Measurements from ENCODE around the gene CALML3. TPM values are rescaled to one million over a fixed set of nuclear protein-coding genes. Genes with fewer than 3 reads are reported as not detected.
A peak's percentile ranks its signal among the peaks of the same experiment; 100 is the strongest.

CALML3 gene
- total and polyA plus RNA-seq, 10 donors: 0.10 TPM; not detected in 9

GRCh38 chr10:5517546-5517945 lies 7.2 kb upstream of the CALML3 start:
- H3K4me3 ChIP-seq: no peak overlapping the region
- no peaks in the 10 kb centered on the region for H3K36me3 ChIP-seq
- no peaks in the 10 kb centered on the region for H3K4me1 ChIP-seq
- no peak overlapping the region for H3K27ac ChIP-seq
- WGBS, 5 donors: 76 to 92% (median 87%) methylated on average over 5 of the region's 5 CpGs
- intact Hi-C loops (cut with DNase I; ENCODE audit: low total_unique reads): no loop called here
- H3K9me3 ChIP-seq: peaks cover 0 to 3% (median 0%) of the 10 kb centered on the region in 8 donors
- no peak for DNase-seq
- TF ChIP-seq POLR2A (IDR thresholded peaks at IDR 0.05) (no peak), POLR2AphosphoS5 (IDR thresholded peaks at IDR 0.05) (no peak), CTCF (IDR thresholded peaks at IDR 0.05 in 8 of 11, conservative IDR thresholded peaks at IDR 0.05 in 3 of 11) (no peak)
- H3K27me3 ChIP-seq (replicated peaks in 1 of 7): peaks cover 0 to 4% (median 0%) of the 10 kb centered on the region in 7 donors

GRCh38 chr10:5518143-5518542 lies 6.6 kb upstream of the CALML3 start:
- no peak overlapping the region for H3K4me3 ChIP-seq
- H3K27me3 ChIP-seq (replicated peaks in 1 of 7): no peaks in the 10 kb centered on the region
- intact Hi-C loops (cut with DNase I; ENCODE audit: low total_unique reads): no loop called here
- H3K9me3 ChIP-seq: peaks cover 0 to 3% (median 0%) of the 10 kb centered on the region in 8 donors
- H3K4me1 ChIP-seq: no peaks in the 10 kb centered on the region
- no peak overlapping the region for H3K27ac ChIP-seq
- TF ChIP-seq POLR2A (IDR thresholded peaks at IDR 0.05): no peak
- TF ChIP-seq CTCF (IDR thresholded peaks at IDR 0.05 in 8 of 11, conservative IDR thresholded peaks at IDR 0.05 in 3 of 11): no peak
- TF ChIP-seq POLR2AphosphoS5 (IDR thresholded peaks at IDR 0.05): no peak
- WGBS, 5 donors: 84 to 96% (median 86%) methylated on average over 5 of the region's 5 CpGs
- H3K36me3 ChIP-seq: no peaks in the 10 kb centered on the region
- no peak for DNase-seq

- H3K36me3 ChIP-seq: no peaks in the 10 kb centered on the region
- intact Hi-C loops (cut with DNase I; ENCODE audit: low total_unique reads): no loop called here
- no peak overlapping the region for H3K4me3 ChIP-seq
- no peak for DNase-seq
- H3K4me1 ChIP-seq: no peaks in the 10 kb centered on the region
- peaks cover 0 to 3% (median 0%) of the 10 kb centered on the region in 8 donors for H3K9me3 ChIP-seq
- no peak overlapping the region for H3K27ac ChIP-seq
- WGBS, 5 donors: 81 to 93% (median 87%) methylated on average over 3 of the region's 3 CpGs
- no peaks in the 10 kb centered on the region for H3K27me3 ChIP-seq (replicated peaks in 1 of 7)
- TF ChIP-seq POLR2AphosphoS5 (IDR thresholded peaks at IDR 0.05) (no peak), POLR2A (IDR thresholded peaks at IDR 0.05) (no peak), CTCF (IDR thresholded peaks at IDR 0.05 in 8 of 11, conservative IDR thresholded peaks at IDR 0.05 in 3 of 11) (no peak)
Measured at GRCh38 chr10:5519054-5519453, 5.7 kb upstream of the CALML3 start.

GRCh38 chr10:5522913-5523560 lies 1.7 kb upstream of the CALML3 start:
- Histone ChIP-seq H3K4me1 (no peaks in the 10 kb centered on the region), H3K36me3 (no peaks in the 10 kb centered on the region), H3K4me3 (no peak overlapping the region), H3K9me3 (peaks cover 0 to 3% (median 0%) of the 10 kb centered on the region in 8 donors), H3K27me3 (replicated peaks in 1 of 7) (no peaks in the 10 kb centered on the region), H3K27ac (no peak overlapping the region)
- intact Hi-C loops (cut with DNase I; ENCODE audit: low total_unique reads): no loop called here
- TF ChIP-seq CTCF (IDR thresholded peaks at IDR 0.05 in 8 of 11, conservative IDR thresholded peaks at IDR 0.05 in 3 of 11): no peak
- TF ChIP-seq POLR2AphosphoS5 (IDR thresholded peaks at IDR 0.05): no peak
- TF ChIP-seq POLR2A (IDR thresholded peaks at IDR 0.05): no peak
- peak; percentile 43 for DNase-seq
- WGBS, 5 donors: 69 to 78% (median 73%) methylated on average over 7 of the region's 7 CpGs

Measured in spleen (tissue), 11 donors.